Gastroesophageal sphincter (tissue), 4 donors: ENCODE results near the gene GMNN. TPM values are rescaled to one million over a fixed set of nuclear protein-coding genes. Genes with fewer than 3 reads are reported as not detected.

Source experiments
- ATAC-seq: fragments of 150-250 bp; one replicate; pipeline ENCODE4 v1.9.1; 2016; ENCODE audit warnings: mild to moderate bottlenecking, moderate library complexity
- H3K27ac ChIP-seq, 4 donors: fragments of 200-600 bp; sonication (generic) in 3 of 4; 1 replicate in 3 of 4; 2 replicates in 1 of 4; pipeline ENCODE4 v1.5.1; 2016 to 2019
- H3K27me3 ChIP-seq: fragments of 200-600 bp; sonication (generic); one replicate; pipeline ENCODE4 v1.5.1; 2019
- H3K36me3 ChIP-seq, 2 donors: fragments of 200-600 bp; sonication (generic); one replicate each; pipeline ENCODE4 v1.5.1; 2019; ENCODE audit warnings: control low read depth in 1 of 2
- H3K4me1 ChIP-seq, 3 donors: fragments of 200-600 bp; sonication (generic); 1 replicate in 2 of 3; 2 replicates in 1 of 3; pipeline ENCODE4 v1.5.1; 2016 to 2019; ENCODE audit warnings: control low read depth in 2 of 3
- H3K4me3 ChIP-seq, 2 donors: fragments of 200-600 bp; sonication (generic); one replicate each; pipeline ENCODE4 v1.5.1; 2019; ENCODE audit warnings: mild to moderate bottlenecking in 1 of 2, moderate library complexity in 1 of 2
- H3K9me3 ChIP-seq, 3 donors: fragments of 200-600 bp; sonication (generic); one replicate each; pipeline ENCODE4 v1.5.1; 2017 to 2019; ENCODE audit warnings: control low read depth in 2 of 3
- EP300 ChIP-seq: sonication (generic); formaldehyde crosslinking; IDR thresholded peaks from one replicate; pipeline ENCODE4 v1.6.1; 2017; ENCODE audit warnings: antibody characterized with exemption, mild to moderate bottlenecking
- POLR2A ChIP-seq, 2 donors: fragments of 450-650 bp; IDR thresholded peaks; one replicate each; pipeline ENCODE4 v1.6.1; 2017; ENCODE audit warnings: antibody characterized with exemption in 2 of 2, mild to moderate bottlenecking in 2 of 2, moderate library complexity in 1 of 2
- POLR2AphosphoS5 ChIP-seq: sonication (generic); formaldehyde crosslinking; IDR thresholded peaks from one replicate; pipeline ENCODE4 v1.6.1; 2017; ENCODE audit warnings: antibody characterized with exemption
- WGBS, 2 donors: methylation state at CpG; one replicate each; pipeline ENCODE4 v1.1.5; 2018; ENCODE audit warnings: low coverage in 1 of 2; 5-methylcytosine and 5-hydroxymethylcytosine counted together
- total RNA-seq, 4 donors: library from RNA; depleted of rRNA; stranded (reverse); fragments of >200 nt; gene quantifications; one replicate each; pipeline ENCODE4 v1.1.0, GENCODE V29; 2016
- TF ChIP-seq, protein P1 (sequence below), 4 experiments: fragments of 200-600 bp in 2 of 4; fragments of 450-650 bp in 2 of 4; sonication (generic) in 1 of 4; IDR thresholded peaks; one replicate each; pipeline ENCODE4 v1.5.1; 2017 to 2019; ENCODE audit warnings: antibody characterized with exemption in 4 of 4, mild to moderate bottlenecking in 2 of 4, moderate library complexity in 2 of 4

GMNN gene
- total RNA-seq, 4 donors from 2014 or later, result 2.7 to 9.7 (median 4.0) TPM

DNA sequence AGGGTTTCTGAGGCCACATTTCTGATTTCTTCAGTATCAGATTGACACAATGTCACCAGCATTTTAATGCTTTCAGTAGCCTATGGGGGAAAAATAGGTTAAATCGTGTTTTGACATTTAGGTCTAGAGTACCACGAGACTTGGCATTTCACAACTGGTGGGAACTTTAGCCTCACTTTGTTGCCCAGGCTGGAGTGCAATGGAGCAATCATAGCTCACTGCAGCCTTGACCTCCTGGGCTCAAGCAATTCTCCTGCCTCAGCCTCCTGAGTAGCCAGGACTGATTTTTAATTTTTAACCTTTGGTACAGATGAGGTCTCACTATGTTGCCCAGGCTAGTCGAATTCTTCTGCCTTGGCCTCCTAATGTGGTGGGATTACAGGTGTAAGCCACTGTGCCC is 35.0 kb downstream of the GMNN start:
- TF ChIP-seq, protein P1, sequence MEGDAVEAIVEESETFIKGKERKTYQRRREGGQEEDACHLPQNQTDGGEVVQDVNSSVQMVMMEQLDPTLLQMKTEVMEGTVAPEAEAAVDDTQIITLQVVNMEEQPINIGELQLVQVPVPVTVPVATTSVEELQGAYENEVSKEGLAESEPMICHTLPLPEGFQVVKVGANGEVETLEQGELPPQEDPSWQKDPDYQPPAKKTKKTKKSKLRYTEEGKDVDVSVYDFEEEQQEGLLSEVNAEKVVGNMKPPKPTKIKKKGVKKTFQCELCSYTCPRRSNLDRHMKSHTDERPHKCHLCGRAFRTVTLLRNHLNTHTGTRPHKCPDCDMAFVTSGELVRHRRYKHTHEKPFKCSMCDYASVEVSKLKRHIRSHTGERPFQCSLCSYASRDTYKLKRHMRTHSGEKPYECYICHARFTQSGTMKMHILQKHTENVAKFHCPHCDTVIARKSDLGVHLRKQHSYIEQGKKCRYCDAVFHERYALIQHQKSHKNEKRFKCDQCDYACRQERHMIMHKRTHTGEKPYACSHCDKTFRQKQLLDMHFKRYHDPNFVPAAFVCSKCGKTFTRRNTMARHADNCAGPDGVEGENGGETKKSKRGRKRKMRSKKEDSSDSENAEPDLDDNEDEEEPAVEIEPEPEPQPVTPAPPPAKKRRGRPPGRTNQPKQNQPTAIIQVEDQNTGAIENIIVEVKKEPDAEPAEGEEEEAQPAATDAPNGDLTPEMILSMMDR (IDR thresholded peaks at IDR 0.05), result no peak
- TF ChIP-seq POLR2AphosphoS5 (no peak), POLR2A (IDR thresholded peaks at IDR 0.05) (no peak), EP300 (no peak)
- no peaks in the 10 kb centered on the region for H3K27me3 ChIP-seq
- no peak for ATAC-seq
- H3K27ac ChIP-seq, result no peak overlapping the region
- H3K4me3 ChIP-seq, result no peak overlapping the region
- WGBS, 2 donors, result 79 to 89% methylated on average over 2 to 3 of the region's 3 CpGs
- H3K4me1 ChIP-seq, result no peaks in the 10 kb centered on the region
- no peaks in the 10 kb centered on the region for H3K9me3 ChIP-seq
- no peaks in the 10 kb centered on the region for H3K36me3 ChIP-seq

DNA sequence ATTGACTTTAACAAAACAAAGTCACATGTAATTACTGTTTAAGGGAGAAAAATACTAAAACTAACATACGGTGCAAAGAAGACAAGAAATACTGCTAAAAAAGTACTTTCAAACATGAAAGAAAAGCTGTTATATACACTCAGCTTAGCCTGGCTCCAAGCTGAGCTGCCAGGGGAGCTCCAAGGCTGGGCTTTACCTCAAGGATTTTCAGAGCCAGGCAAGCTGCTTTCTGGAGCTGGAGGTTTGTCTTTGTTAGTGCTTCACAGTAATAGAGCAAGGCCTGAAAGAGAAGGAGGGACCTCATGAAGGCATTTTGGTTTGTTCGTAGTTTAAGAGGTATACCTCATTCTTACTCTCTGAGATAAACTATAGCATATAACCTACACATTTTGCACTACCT is 43.6 kb downstream of the GMNN start:
- Histone ChIP-seq H3K4me3 (no peak overlapping the region), H3K36me3 (no peaks in the 10 kb centered on the region), H3K27me3 (no peaks in the 10 kb centered on the region), H3K9me3 (no peaks in the 10 kb centered on the region), H3K27ac (no peak overlapping the region), H3K4me1 (no peaks in the 10 kb centered on the region)
- TF ChIP-seq POLR2AphosphoS5 (no peak), POLR2A (IDR thresholded peaks at IDR 0.05) (no peak), EP300 (no peak)
- TF ChIP-seq, protein P1 (IDR thresholded peaks at IDR 0.05), result no peak
- ATAC-seq, result no peak
- 58 to 85% methylated on average over 2 of the region's 2 CpGs for WGBS, 2 donors

DNA sequence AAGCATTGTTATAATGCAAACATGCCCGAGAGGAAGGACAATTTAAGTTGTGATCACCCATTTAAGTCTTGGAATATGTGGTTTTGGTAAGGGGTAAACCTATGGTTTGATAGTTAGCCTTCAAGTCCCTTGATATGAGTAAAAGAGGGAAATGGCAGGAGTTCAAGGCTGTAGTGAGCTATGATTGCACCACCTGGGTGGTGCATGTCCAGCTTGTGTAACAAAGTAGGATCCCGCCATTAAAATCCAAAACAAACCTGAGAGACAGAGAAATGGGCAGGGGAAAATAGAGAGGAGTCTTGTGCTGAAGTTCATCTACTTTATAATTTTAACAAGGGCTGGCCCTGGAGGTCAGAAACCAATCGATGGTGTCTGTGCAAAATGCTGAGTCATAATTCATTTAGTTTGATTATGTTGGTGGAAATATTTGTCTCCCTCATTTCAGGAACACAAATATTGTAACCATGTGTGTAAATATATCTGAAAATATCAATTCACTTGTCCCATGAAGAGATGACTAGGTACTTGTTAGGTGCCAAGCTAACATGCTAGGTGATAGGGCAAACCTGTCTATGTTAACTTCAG is 47.2 kb downstream of the GMNN start:
- WGBS, 2 donors, result 88 to 100% methylated on average over 2 to 3 of the region's 3 CpGs

DNA sequence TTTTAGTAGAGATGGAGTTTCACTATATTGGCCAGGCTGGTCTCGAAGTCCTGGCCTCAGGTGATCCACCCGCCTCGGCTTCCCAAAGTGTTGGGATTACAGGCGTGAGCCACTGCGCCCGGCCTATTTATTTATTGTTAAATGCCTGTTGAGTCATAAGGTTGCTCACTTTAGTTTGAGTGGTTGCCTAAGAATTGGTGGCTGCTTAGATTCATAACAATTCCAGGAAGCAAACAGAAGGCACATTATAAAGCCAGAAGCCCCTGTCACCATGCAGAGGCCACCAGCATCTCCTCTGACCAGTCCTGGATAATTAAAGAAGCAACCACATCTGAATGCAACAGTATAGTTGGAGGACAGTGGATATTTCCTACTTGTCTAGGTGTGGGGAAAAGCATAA is 48.0 kb downstream of the GMNN start:
- no peak for ATAC-seq
- TF ChIP-seq EP300 (no peak), POLR2AphosphoS5 (no peak), POLR2A (IDR thresholded peaks at IDR 0.05) (no peak)
- TF ChIP-seq, protein P1 (IDR thresholded peaks at IDR 0.05), result no peak
- H3K36me3 ChIP-seq, result no peaks in the 10 kb centered on the region
- H3K9me3 ChIP-seq, result no peaks in the 10 kb centered on the region
- H3K27me3 ChIP-seq, result no peaks in the 10 kb centered on the region
- H3K4me3 ChIP-seq, result no peak overlapping the region
- WGBS, 2 donors, result 100% methylated on average over 3 of the region's 6 CpGs; no CpG with 5 or more reads in 1 of the 2 donors
- H3K4me1 ChIP-seq, result no peaks in the 10 kb centered on the region
- no peak overlapping the region for H3K27ac ChIP-seq

More for the DNA sequence above, 47.2 kb downstream of the GMNN start:
- no peak overlapping the region for H3K4me3 ChIP-seq
- no peaks in the 10 kb centered on the region for H3K9me3 ChIP-seq
- H3K4me1 ChIP-seq, result no peaks in the 10 kb centered on the region
- TF ChIP-seq, protein P1 (IDR thresholded peaks at IDR 0.05), result no peak
- TF ChIP-seq EP300 (no peak), POLR2A (IDR thresholded peaks at IDR 0.05) (no peak), POLR2AphosphoS5 (no peak)
- no peak overlapping the region for H3K27ac ChIP-seq
- H3K27me3 ChIP-seq, result no peaks in the 10 kb centered on the region
- ATAC-seq, result no peak
- H3K36me3 ChIP-seq, result no peaks in the 10 kb centered on the region

DNA sequence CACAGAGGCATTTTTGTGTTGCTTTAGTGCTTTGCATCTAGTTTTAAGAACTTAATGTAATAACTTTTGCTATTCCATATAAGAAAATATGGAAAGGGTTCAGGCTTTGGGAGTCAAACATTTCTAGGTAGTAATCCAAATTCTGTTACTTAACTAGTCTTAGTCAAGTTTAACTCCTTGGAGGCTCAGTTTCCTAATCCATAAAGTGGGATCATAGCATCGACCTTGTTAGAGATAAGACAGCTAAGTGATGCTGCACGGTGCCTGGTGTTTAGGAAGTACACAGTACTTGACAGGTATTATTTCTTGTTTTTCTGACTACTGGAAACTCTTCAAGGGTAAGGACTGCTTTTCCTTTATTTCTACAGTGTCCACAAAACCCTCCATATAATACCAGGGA is 48.4 kb downstream of the GMNN start:
- Histone ChIP-seq H3K4me1 (no peaks in the 10 kb centered on the region), H3K9me3 (no peaks in the 10 kb centered on the region), H3K27ac (no peak overlapping the region), H3K27me3 (no peaks in the 10 kb centered on the region), H3K36me3 (no peaks in the 10 kb centered on the region), H3K4me3 (no peak overlapping the region)
- WGBS, 2 donors, result 65 to 86% methylated on average over 2 of the region's 2 CpGs
- TF ChIP-seq POLR2AphosphoS5 (no peak), POLR2A (IDR thresholded peaks at IDR 0.05) (no peak), EP300 (no peak)
- TF ChIP-seq, protein P1 (IDR thresholded peaks at IDR 0.05), result no peak
- no peak for ATAC-seq
